Measurements from ENCODE around the gene PLSCR4.

PLSCR4 gene

GRCh38 chr3:146161663-146162002 lies 89.3 kb downstream of the PLSCR4 start:
- H3K27ac ChIP-seq: peak overlapping the region; percentile 96
- ChIA-PET CTCF (interaction anchor here (1.1 to 2.1 kb wide), 2 partner anchors 21 to 28 kb away, joined by 3 to 6 read pairs; no protein-coding TSS in a partner anchor), POLR2A (ENCODE audit: low non-redundant PET) (interaction anchor here (0.5 kb wide), 1 partner anchor 390 kb away, joined by 5 read pairs; no protein-coding TSS in a partner anchor)
- no peak for TF ChIP-seq CTCF (conservative IDR thresholded peaks at IDR 0.05; ENCODE audit: low read depth)
- no peak for DNase-seq (ENCODE audit: low spot score)

GRCh38 chr3:146160964-146161662 lies 89.8 kb downstream of the PLSCR4 start, which contains the start of gene PLOD2:
PLOD2 (minus strand) TSS chr3:146161184; CDS start chr3:146160989, 195 bp downstream.
- peak within 1 kb of the TSS; percentile 96 for H3K27ac ChIP-seq
- DNase-seq (ENCODE audit: low spot score): peak; percentile 74
- POLR2A ChIA-PET (ENCODE audit: low non-redundant PET): interaction anchor here (0.5 kb wide), 1 partner anchor 390 kb away, joined by 5 read pairs; no protein-coding TSS in a partner anchor
- TF ChIP-seq CTCF (conservative IDR thresholded peaks at IDR 0.05; ENCODE audit: low read depth): no peak
- CTCF ChIA-PET: interaction anchor here (1.1 to 2.1 kb wide), 3 partner anchors 21 to 96 kb away, joined by 3 to 6 read pairs (median 5); no protein-coding TSS in a partner anchor

GRCh38 chr3:146160321-146160963 lies 90.5 kb downstream of the PLSCR4 start:
- CTCF ChIA-PET: interaction anchor here (1.1 to 1.3 kb wide), 2 partner anchors 20 to 95 kb away, joined by 3 to 5 read pairs; no protein-coding TSS in a partner anchor
- peak overlapping the region; percentile 96 for H3K27ac ChIP-seq

GRCh38 chr3:146159616-146160320 lies 91.1 kb downstream of the PLSCR4 start:
- POLR2A ChIA-PET (ENCODE audit: low non-redundant PET): interaction anchor here (0.5 to 0.6 kb wide), 2 partner anchors 11 to 81 kb away, joined by 3 read pairs; no protein-coding TSS in a partner anchor
- CTCF ChIA-PET: interaction anchor here (1.3 kb wide), 1 partner anchor 94 kb away, joined by 5 read pairs; no protein-coding TSS in a partner anchor
- no peak; the same call in 1 of the 2 replicates for TF ChIP-seq CTCF (conservative IDR thresholded peaks at IDR 0.05; ENCODE audit: low read depth)
- no peak for DNase-seq (ENCODE audit: low spot score)
- H3K27ac ChIP-seq: peak overlapping the region; percentile 96

More at GRCh38 chr3:146160321-146160963, 90.5 kb downstream of the PLSCR4 start:
- peak; percentile 69 for DNase-seq (ENCODE audit: low spot score)
- POLR2A ChIA-PET (ENCODE audit: low non-redundant PET): interaction anchor here (0.5 to 0.6 kb wide), 2 partner anchors 12 to 82 kb away, joined by 3 read pairs; no protein-coding TSS in a partner anchor
- peak; percentile 74 for TF ChIP-seq CTCF (conservative IDR thresholded peaks at IDR 0.05; ENCODE audit: low read depth)

GRCh38 chr3:146159037-146159436 lies 91.9 kb downstream of the PLSCR4 start:
- no peak for TF ChIP-seq CTCF (conservative IDR thresholded peaks at IDR 0.05; ENCODE audit: low read depth)
- no peak for DNase-seq (ENCODE audit: low spot score)
- POLR2A ChIA-PET (ENCODE audit: low non-redundant PET): no interaction called here
- H3K27ac ChIP-seq: no peak overlapping the region
- CTCF ChIA-PET: no interaction called here
